SK-N-SH treated with all-trans-retinoic acid at 6 μM for 48 hours (cell line): ENCODE data around the gene DMD.

Source experiments
- ATAC-seq: fragments of 200-7000 bp; cut with Tn5 transposase; 3 replicates; pipeline ENCODE4 v1.9.1; 2020; ENCODE audit warnings: mild to moderate bottlenecking, moderate library complexity
- ARNTL ChIP-seq: fragments of 450-650 bp; formaldehyde crosslinking; IDR thresholded peaks from 2 replicates; pipeline ENCODE4 v1.5.0; 2020; ENCODE audit warnings: low read depth, mild to moderate bottlenecking, moderate library complexity, borderline replicate concordance
- BACH2 ChIP-seq: fragments of 250-450 bp; sonication (Bioruptor Pico); IDR thresholded peaks from 2 replicates; pipeline ENCODE4 v1.9.0; 2021; ENCODE audit warnings: mild to moderate bottlenecking, borderline replicate concordance
- CREB5 ChIP-seq: fragments of 250-450 bp; sonication (Bioruptor Pico); IDR thresholded peaks from 2 replicates; pipeline ENCODE4 v1.5.1; 2020; ENCODE audit warnings: low read depth, mild to moderate bottlenecking, moderate library complexity
- CSDC2 ChIP-seq: fragments of 250-450 bp; sonication (Bioruptor Pico); IDR thresholded peaks from 2 replicates; pipeline ENCODE4 v1.5.0; 2020; ENCODE audit warnings: mild to moderate bottlenecking, moderate library complexity
- CSRNP3 ChIP-seq: fragments of 250-450 bp; sonication (Bioruptor Pico); IDR thresholded peaks from 2 replicates; pipeline ENCODE4 v1.5.1; 2021; ENCODE audit warnings: mild to moderate bottlenecking, moderate library complexity
- ESRRG ChIP-seq: fragments of 250-450 bp; sonication (Bioruptor Pico); IDR thresholded peaks from 2 replicates; pipeline ENCODE4 v1.6.1; 2021; ENCODE audit warnings: mild to moderate bottlenecking
- GLIS3 ChIP-seq: fragments of 250-450 bp; sonication (Bioruptor Pico); IDR thresholded peaks from 2 replicates; pipeline ENCODE4 v1.5.0; 2020; ENCODE audit warnings: mild to moderate bottlenecking, moderate library complexity
- PATZ1 ChIP-seq: fragments of 250-450 bp; sonication (Bioruptor Pico); IDR thresholded peaks from 2 replicates; pipeline ENCODE4 v1.8.0; 2020; ENCODE audit warnings: mild to moderate bottlenecking, moderate library complexity, borderline replicate concordance
- POU6F1 ChIP-seq: fragments of 250-450 bp; sonication (Bioruptor Pico); IDR thresholded peaks from 2 replicates; pipeline ENCODE4 v1.8.0; 2021; ENCODE audit warnings: low read depth, mild to moderate bottlenecking, moderate library complexity, borderline replicate concordance
- PPARA ChIP-seq: fragments of 250-450 bp; sonication (Bioruptor Pico); IDR thresholded peaks from 2 replicates; pipeline ENCODE4 v1.5.0; 2020; ENCODE audit warnings: mild to moderate bottlenecking, borderline replicate concordance
- RARB ChIP-seq: fragments of 250-450 bp; sonication (Bioruptor Pico); IDR thresholded peaks from 2 replicates; pipeline ENCODE4 v1.8.0; 2021; ENCODE audit warnings: mild to moderate bottlenecking, moderate library complexity
- SNAI2 ChIP-seq: fragments of 250-450 bp; sonication (Bioruptor Pico); IDR thresholded peaks from 2 replicates; pipeline ENCODE4 v1.5.0; 2020; ENCODE audit warnings: mild to moderate bottlenecking, moderate library complexity
- TCF4 ChIP-seq: fragments of 250-450 bp; sonication (Bioruptor Pico); IDR thresholded peaks from 2 replicates; pipeline ENCODE4 v1.8.0; 2021; ENCODE audit warnings: mild to moderate bottlenecking, moderate library complexity, borderline replicate concordance
- TOX ChIP-seq: fragments of 250-450 bp; sonication (Bioruptor Pico); IDR thresholded peaks from 2 replicates; pipeline ENCODE4 v1.8.0; 2021; ENCODE audit warnings: mild to moderate bottlenecking, moderate library complexity, borderline replicate concordance
- TSHZ2 ChIP-seq: fragments of 250-450 bp; sonication (Bioruptor Pico); IDR thresholded peaks from 2 replicates; pipeline ENCODE4 v1.5.0; 2020; ENCODE audit warnings: mild to moderate bottlenecking, moderate library complexity
- ZC3H10 ChIP-seq: fragments of 250-450 bp; sonication (Bioruptor Pico); IDR thresholded peaks from 2 replicates; pipeline ENCODE4 v1.5.1; 2021; ENCODE audit warnings: mild to moderate bottlenecking, moderate library complexity
- ZFP3 ChIP-seq: fragments of 250-450 bp; sonication (Bioruptor Pico); IDR thresholded peaks from 2 replicates; pipeline ENCODE4 v1.5.0; 2020; ENCODE audit warnings: mild to moderate bottlenecking, moderate library complexity
- ZFP30 ChIP-seq: fragments of 450-650 bp; formaldehyde crosslinking; IDR thresholded peaks from 2 replicates; pipeline ENCODE4 v1.5.0; 2022; ENCODE audit warnings: mild to moderate bottlenecking, moderate library complexity
- ZNF565 ChIP-seq: fragments of 450-650 bp; formaldehyde crosslinking; conservative IDR thresholded peaks from 2 replicates; pipeline ENCODE4 v1.5.0; 2020; ENCODE audit warnings: low read depth, mild to moderate bottlenecking, moderate library complexity
- ZNF70 ChIP-seq: fragments of 450-650 bp; formaldehyde crosslinking; IDR thresholded peaks from 2 replicates; pipeline ENCODE4 v1.5.0; 2020; ENCODE audit warnings: mild to moderate bottlenecking, moderate library complexity
- ZNF8 ChIP-seq: fragments of 450-650 bp; formaldehyde crosslinking; IDR thresholded peaks from 2 replicates; pipeline ENCODE4 v1.5.0; 2020; ENCODE audit warnings: mild to moderate bottlenecking, moderate library complexity

DMD gene

GRCh38 chrX:32678487-32678886 is 532.9 kb downstream of the DMD start (continued):
- TF ChIP-seq ZNF70 (CRISPR knock-in tag) = no peak
- TF ChIP-seq, all 23 proteins: peak for 0

- no peak for TF ChIP-seq BACH2 (CRISPR knock-in tag)
- TF ChIP-seq ZFP30 = peak; percentile 58
- ATAC-seq = no peak
Measured at GRCh38 chrX:32673193-32673592, 538.2 kb downstream of the DMD start.

GRCh38 chrX:32662516-32662915 is 548.8 kb downstream of the DMD start:
- ATAC-seq = no peak
- TF ChIP-seq TOX (CRISPR knock-in tag) (no peak), POU6F1 (no peak), GLIS3 (CRISPR knock-in tag) (no peak), ZNF8 (no peak), ESRRG (no peak), TCF4 (CRISPR knock-in tag) (no peak), ARNTL (no peak), BACH2 (CRISPR knock-in tag) (no peak), ZNF70 (CRISPR knock-in tag) (no peak), CSDC2 (CRISPR knock-in tag) (no peak), ZNF565 (CRISPR knock-in tag) (no peak), ZC3H10 (CRISPR knock-in tag) (no peak), CREB5 (CRISPR knock-in tag) (no peak), ZFP3 (no peak), CSRNP3 (no peak), SNAI2 (CRISPR knock-in tag) (no peak), PPARA (no peak), TSHZ2 (no peak)
- TF ChIP-seq, all 23 proteins: peak for 0

GRCh38 chrX:32644476-32645245 is 566.7 kb downstream of the DMD start:
- no peak for ATAC-seq

More at GRCh38 chrX:32644476-32645245, 566.7 kb downstream of the DMD start:
- no peak for TF ChIP-seq CREB5 (CRISPR knock-in tag)
- no peak for TF ChIP-seq POU6F1
- TF ChIP-seq ZFP30 = no peak
- TF ChIP-seq BACH2 (CRISPR knock-in tag) = no peak
- no peak for TF ChIP-seq ARNTL
- TF ChIP-seq SNAI2 (CRISPR knock-in tag) = no peak
- TF ChIP-seq TOX (CRISPR knock-in tag) = no peak
- TF ChIP-seq ZNF565 (CRISPR knock-in tag) = no peak
- TF ChIP-seq ZNF8 = no peak
- no peak for TF ChIP-seq CSDC2 (CRISPR knock-in tag)
- no peak for TF ChIP-seq ZNF70 (CRISPR knock-in tag)
- TF ChIP-seq ESRRG = no peak
- TF ChIP-seq GLIS3 (CRISPR knock-in tag) = no peak
- no peak for TF ChIP-seq ZFP3
- TF ChIP-seq RARB = no peak
- no peak for TF ChIP-seq PATZ1 (CRISPR knock-in tag)
